Sciatic nerve (tissue), 2 donors: Measurements from ENCODE around the gene TAS2R31. TPM values are rescaled to one million over a fixed set of nuclear protein-coding genes. Genes with fewer than 3 reads are reported as not detected.

Source experiments
- ATAC-seq: fragments of 200-7000 bp; cut with Tn5 transposase; one replicate; pipeline ENCODE4 v1.9.1; 2020; ENCODE audit warnings: mild to moderate bottlenecking, moderate library complexity
- DNase-seq: peaks from one replicate; pipeline ENCODE4 v3.0.0-alpha.2; 2020; ENCODE audit warnings: low spot score
- intact Hi-C: fragments of 100-400 bp; cut with DNase I; formaldehyde crosslinking; loops from one replicate; pipeline ENCODE4 v1.14.2; 2022
- total RNA-seq: library from RNA; stranded (reverse); fragmentation: NEBNext Ultra II Directional; extraction: Animal tissue kit (Norgen Biotek cat#: 25700); gene quantifications from one replicate; pipeline ENCODE4 v1.2.1, GENCODE V29; 2021
- donor health status: DM: no; HTN: no; CAD: no.
- donor health status: DM: no; HTN: no; CAD: no.

TAS2R31 gene
- total RNA-seq, 1 donor from 2014 or later: 8.8 TPM

DNA sequence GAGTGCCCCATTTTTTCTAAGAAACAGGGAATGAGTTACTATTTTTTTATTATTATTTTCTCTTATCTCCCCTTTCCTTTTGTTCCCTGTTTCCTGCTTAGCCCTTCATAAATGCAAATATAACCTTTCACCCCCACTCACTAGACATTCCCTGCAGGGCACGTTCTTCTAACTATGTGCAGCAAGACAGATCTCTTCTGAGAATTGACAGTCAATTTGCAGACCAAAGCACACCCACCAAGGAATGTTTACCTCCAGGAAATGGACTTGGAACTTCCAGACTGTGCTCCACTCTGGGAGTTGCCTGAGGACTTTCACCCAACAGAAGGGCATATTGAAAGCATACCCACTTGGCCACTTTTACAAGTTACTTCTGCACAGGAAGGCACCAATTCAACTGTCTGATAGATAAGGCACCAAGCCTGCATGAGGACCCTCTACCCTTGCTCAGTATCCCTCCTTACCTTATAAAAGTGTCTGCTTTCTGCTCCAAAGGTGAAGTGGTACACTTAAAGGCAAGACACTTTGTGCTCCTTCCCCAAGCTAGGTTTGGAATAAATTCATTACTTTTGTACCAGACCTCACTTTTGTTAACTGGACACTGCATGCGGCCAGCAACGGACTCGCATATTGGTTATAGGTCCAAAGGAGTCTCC is 15.3 kb downstream of the TAS2R31 start:
- intact Hi-C loops: no loop called here

DNA sequence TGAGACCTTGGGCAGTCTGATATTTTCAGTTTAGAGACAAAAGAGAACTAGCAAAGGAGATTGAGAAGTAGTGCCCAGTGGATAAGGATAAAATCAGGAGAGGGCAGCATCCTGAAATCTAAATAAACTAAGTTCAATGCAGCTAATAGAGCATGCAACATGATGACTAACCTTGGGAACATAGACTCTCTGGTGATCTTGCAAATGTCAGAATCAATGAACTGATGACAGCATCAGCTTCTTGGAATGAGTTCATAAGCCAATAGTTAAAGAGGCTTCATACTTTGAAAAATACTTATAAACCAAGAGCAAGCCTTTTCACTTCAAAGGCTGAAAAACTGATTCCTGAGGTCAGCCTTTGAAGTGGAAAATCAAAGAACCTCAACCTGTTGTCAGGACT is 17.0 kb downstream of the TAS2R31 start:
- intact Hi-C loops: no loop called here
- no peak for DNase-seq
- ATAC-seq: no peak

More for the DNA sequence above, 15.3 kb downstream of the TAS2R31 start:
- DNase-seq: no peak
- ATAC-seq: no peak

DNA sequence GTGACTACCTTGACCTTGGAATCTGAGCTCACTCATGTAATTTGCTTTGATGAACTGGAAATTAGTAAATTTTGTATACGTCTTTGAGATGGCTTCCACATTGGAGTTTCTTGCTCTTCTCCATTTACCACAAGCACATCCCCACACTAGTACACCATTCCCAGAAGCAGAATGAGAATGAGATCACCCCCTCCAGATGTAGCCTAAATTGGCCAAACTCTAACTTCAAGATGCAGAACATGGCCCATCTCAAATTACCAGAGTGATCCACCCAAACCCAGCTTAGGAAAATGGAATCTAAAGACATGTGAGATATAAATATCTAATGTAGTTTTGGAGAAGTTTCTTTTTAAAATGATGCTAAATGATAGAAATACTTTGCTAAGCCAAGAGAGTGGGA is 23.6 kb downstream of the TAS2R31 start:
- ATAC-seq: no peak
- intact Hi-C loops: no loop called here
- DNase-seq: no peak

DNA sequence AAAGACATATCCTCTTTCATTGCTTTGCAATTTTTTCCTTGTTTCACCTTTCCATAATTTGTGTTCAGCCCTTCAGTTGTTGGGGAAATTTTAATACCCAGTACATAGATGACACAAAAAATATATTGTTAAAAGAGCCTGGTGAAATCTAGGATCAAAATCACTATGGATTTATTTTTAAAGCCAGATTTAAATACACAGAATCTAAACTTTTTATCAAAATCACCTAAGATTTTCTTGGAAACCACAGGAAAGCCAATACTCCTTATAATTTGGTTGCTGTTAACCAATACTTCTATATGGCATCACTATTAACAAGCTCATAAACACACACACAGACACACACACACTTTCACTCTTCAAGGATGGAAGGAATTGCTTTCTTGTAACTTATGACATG is 33.0 kb downstream of the TAS2R31 start, which contains the start of gene TAS2R20:
TAS2R20 (minus strand) TSS at position 101 of the 400 bp plus-strand sequence. CDS start 429 bp downstream, outside the sequence.
- DNase-seq: no peak
- ATAC-seq: no peak
- intact Hi-C loops: no loop called here

DNA sequence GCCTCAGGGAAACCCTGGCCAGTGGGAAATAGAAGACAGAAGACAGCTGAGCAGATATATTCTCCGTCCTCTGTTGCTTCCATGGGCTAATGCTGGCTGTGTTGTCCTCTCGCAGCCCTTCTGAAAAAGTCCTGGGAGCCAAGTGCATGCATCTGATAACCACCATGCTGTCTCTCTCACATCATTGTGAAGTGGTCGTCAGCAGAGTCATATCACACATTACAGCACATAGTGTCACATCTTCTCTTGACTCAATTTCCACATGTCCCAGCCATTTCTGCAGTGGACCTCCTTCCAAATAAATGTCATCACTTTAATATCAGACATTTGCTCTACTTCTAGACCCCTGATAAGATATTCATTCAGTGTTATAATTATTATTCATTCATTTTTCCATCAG is 36.9 kb downstream of the TAS2R31 start:
- intact Hi-C loops: no loop called here
- ATAC-seq (no peak), DNase-seq (no peak)

DNA sequence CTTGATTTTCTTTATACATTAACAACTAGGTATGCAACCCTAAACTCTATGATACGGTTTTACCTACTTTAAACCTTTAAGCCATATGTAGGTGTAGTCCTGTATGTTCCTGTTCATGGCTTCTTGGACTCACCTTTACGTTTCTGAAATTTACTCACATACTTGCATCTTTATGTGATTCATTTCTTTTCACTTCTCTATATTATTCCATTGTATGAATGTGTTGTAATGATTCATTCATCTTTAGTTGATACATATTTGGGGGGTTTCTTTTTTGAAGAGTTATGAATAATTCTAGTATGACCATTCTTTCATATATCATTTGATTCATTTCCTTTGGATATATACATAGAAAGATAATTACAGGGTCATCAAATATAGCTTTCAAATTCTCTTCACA is 42.1 kb downstream of the TAS2R31 start:
- DNase-seq (no peak), ATAC-seq (no peak)
- intact Hi-C loops: no loop called here

DNA sequence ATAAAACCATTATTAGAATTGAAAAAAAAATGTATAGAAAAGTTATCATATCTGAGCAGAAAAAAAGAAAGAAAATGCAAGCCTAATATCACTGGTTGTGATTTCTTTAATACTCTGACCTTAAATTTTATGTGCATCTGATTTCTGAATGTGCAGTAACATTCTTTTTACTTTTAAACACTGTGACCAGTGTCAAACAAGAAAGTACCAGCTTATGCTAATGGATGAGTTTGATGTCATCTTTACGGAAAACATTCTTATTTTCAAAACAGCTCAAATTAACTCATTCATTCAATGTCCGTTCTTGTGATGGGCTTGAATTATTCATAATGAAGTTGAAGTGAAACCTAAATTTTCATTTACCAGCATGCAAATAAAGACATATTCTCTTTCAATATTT is 44.4 kb downstream of the TAS2R31 start, which contains the start of gene TAS2R50:
TAS2R50 (minus strand) TSS at position 101 of the 400 bp plus-strand sequence; CDS start at position 49, 52 bp downstream.
- intact Hi-C loops: no loop called here
- ATAC-seq (no peak), DNase-seq (no peak)

DNA sequence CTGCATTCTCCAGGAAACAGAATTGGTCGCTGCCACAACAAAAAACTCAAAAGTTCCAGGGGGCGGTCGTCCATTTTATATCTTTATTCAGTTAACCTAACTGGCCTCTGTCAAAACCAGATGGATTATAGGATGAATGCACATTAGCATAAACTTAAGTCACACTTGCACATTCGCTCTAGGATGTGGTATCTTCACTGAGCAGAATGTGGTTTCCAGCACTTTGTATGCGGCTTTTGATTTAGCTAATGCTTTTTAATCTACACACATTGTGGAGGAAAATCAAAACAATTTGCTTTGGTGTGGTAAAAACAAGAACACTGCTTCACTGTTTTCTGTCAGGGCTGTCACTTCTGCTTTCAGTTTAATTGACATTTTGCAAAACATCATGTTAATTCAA is 49.0 kb downstream of the TAS2R31 start:
- DNase-seq (no peak), ATAC-seq (no peak)
- intact Hi-C loops: no loop called here

Other genes with a start within 250 kb of the TAS2R31 start
- not detected for gene TAS2R7, start 228.8 kb downstream of the TAS2R31 start, total RNA-seq
- 0.27 TPM for gene TAS2R8, start 224.1 kb downstream of the TAS2R31 start, total RNA-seq
- gene TAS2R9, start 221.2 kb downstream of the TAS2R31 start, total RNA-seq: not detected
- 1.7 TPM for gene TAS2R10, start 205.0 kb downstream of the TAS2R31 start, total RNA-seq
- gene PRR4, start 181.9 kb downstream of the TAS2R31 start, total RNA-seq: 9.2 TPM
- 36.1 TPM for gene PRH1, start 147.2 kb downstream of the TAS2R31 start, total RNA-seq
- gene TAS2R13, start 121.8 kb downstream of the TAS2R31 start, total RNA-seq: 5.0 TPM
- not detected for gene PRH2, start 102.2 kb downstream of the TAS2R31 start, total RNA-seq
- gene TAS2R14, start 92.1 kb downstream of the TAS2R31 start, total RNA-seq: 7.0 TPM
- 2.7 TPM for gene TAS2R50, start 44.5 kb downstream of the TAS2R31 start, total RNA-seq
- 4.6 TPM for gene TAS2R20, start 33.1 kb downstream of the TAS2R31 start, total RNA-seq
- 9.3 TPM for gene TAS2R19, start 8.8 kb downstream of the TAS2R31 start, total RNA-seq
- gene TAS2R46, start 30.9 kb upstream of the TAS2R31 start, total RNA-seq: 2.8 TPM
- gene TAS2R43, start 60.9 kb upstream of the TAS2R31 start, total RNA-seq: 1.7 TPM
- gene TAS2R30, start 103.2 kb upstream of the TAS2R31 start, total RNA-seq: 8.1 TPM
- gene SMIM10L1, start 139.8 kb upstream of the TAS2R31 start, total RNA-seq: 8.9 TPM
- gene TAS2R42, start 155.5 kb upstream of the TAS2R31 start, total RNA-seq: not detected
- gene PRB3, start 238.3 kb upstream of the TAS2R31 start, total RNA-seq: not detected